Stimulated activated naive CD8-positive, alpha-beta T cell treated with anti-CD3 and anti-CD28 coated beads, Interleukin-15, Interleukin-2, amounts not matched to agents 100 U/mL and 50 U/mL, for 24 hours (primary cell): ENCODE measurements around the gene ADIPOR2.

Experiments used
- ATAC-seq: fragments of 150-1000 bp; cut with Tn5 transposase; one replicate; pipeline ENCODE4 v1.10.0; 2021
- DNase-seq: peaks from one replicate; pipeline ENCODE4 v3.0.0; 2021

ADIPOR2 gene

GRCh38 chr12:1737652-1738286, 46.9 kb downstream of the ADIPOR2 start:
- DNase-seq (no peak), ATAC-seq (no peak)

- no peak for ATAC-seq
- no peak for DNase-seq
These were observed 47.6 kb downstream of the ADIPOR2 start for GRCh38 chr12:1738446-1738845.

GRCh38 chr12:1739368-1739767, 48.5 kb downstream of the ADIPOR2 start:
- DNase-seq (no peak), ATAC-seq (no peak)

- DNase-seq (no peak), ATAC-seq (no peak)
These were observed 49.5 kb downstream of the ADIPOR2 start for GRCh38 chr12:1740161-1740948.

- no peak for ATAC-seq
- no peak for DNase-seq
These were observed 50.5 kb downstream of the ADIPOR2 start for GRCh38 chr12:1741154-1741949.

GRCh38 chr12:1744932-1745331, 54.1 kb downstream of the ADIPOR2 start:
- DNase-seq (no peak), ATAC-seq (no peak)

GRCh38 chr12:1747609-1748008, 56.7 kb downstream of the ADIPOR2 start:
- DNase-seq (no peak), ATAC-seq (no peak)

- ATAC-seq: no peak
- DNase-seq: no peak
These were observed 58.1 kb downstream of the ADIPOR2 start for GRCh38 chr12:1749019-1749418.

GRCh38 chr12:1750300-1750699, 59.4 kb downstream of the ADIPOR2 start:
- ATAC-seq (no peak), DNase-seq (no peak)

- no peak for DNase-seq
These were observed 67.5 kb downstream of the ADIPOR2 start for GRCh38 chr12:1758376-1758775.

GRCh38 chr12:1758887-1759286, 68.0 kb downstream of the ADIPOR2 start:
- ATAC-seq: no peak

More at GRCh38 chr12:1758376-1758775, 67.5 kb downstream of the ADIPOR2 start:
- ATAC-seq: no peak

GRCh38 chr12:1760566-1761382, 69.9 kb downstream of the ADIPOR2 start:
- no peak for ATAC-seq

More at GRCh38 chr12:1758887-1759286, 68.0 kb downstream of the ADIPOR2 start:
- no peak for DNase-seq

GRCh38 chr12:1761857-1762256, 71.0 kb downstream of the ADIPOR2 start:
- ATAC-seq (no peak), DNase-seq (no peak)

More at GRCh38 chr12:1760566-1761382, 69.9 kb downstream of the ADIPOR2 start:
- DNase-seq: no peak

GRCh38 chr12:1763153-1763552, 72.3 kb downstream of the ADIPOR2 start:
- no peak for DNase-seq
- ATAC-seq: no peak

- DNase-seq: no peak
These were observed 75.2 kb downstream of the ADIPOR2 start for GRCh38 chr12:1766110-1766509.

GRCh38 chr12:1767407-1768090, 76.7 kb downstream of the ADIPOR2 start:
- DNase-seq (no peak), ATAC-seq (no peak)

More at GRCh38 chr12:1766110-1766509, 75.2 kb downstream of the ADIPOR2 start:
- no peak for ATAC-seq

- ATAC-seq (no peak), DNase-seq (no peak)
These were observed 77.7 kb downstream of the ADIPOR2 start for GRCh38 chr12:1768615-1769014.

- ATAC-seq: no peak
- no peak for DNase-seq
These were observed 79.1 kb downstream of the ADIPOR2 start for GRCh38 chr12:1769809-1770494.

- DNase-seq (no peak), ATAC-seq (no peak)
These were observed 83.2 kb downstream of the ADIPOR2 start for GRCh38 chr12:1773937-1774655.
